ENCODE measurements around the gene CHMP4A.
"Not testable (repeated sequence)": the region's sequence is repeated elsewhere in the genome, so short reads cannot be mapped to it uniquely, and the experiment has no call there.

Gene CHMP4A

DNA sequence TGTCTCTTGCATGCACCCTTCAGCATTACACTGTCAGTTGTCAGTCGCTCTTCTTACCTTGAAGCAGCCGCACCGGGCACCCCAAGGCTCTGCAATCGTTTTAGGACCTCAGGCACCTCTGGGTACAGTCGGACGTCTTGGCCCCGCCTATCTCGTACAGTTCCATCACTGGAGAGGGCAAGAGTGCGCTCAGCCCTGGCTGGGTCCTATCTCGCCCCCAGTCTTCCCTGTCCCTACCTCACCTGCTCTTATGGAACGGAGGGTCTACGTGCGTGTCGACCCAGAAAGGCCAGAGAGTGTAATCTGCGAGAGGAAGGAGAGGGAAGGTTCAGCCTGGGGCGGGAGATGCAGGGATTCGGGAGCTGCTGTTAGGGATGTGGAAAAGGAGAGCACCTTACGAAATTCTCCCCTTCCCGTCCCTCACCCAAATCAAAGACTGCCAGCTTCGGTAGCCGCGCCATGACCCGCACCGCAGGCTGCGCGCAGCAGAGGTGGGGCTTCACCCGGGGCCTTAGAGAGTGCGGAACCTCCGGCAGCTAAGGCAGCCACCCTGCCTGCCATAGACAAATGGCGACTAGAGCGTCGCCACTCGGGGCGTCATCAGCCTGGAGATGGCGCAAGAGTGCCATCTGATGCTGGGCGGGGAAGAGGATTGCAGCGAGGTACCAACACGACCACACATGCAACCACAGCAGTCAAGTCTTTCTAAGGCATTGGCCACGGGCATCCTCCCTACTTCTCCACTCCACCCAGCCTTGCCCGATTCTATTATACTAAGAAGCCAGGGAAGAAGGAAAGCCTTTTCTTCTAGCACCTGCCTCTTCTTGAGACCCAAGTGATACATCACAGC, 2.4 kb upstream of the CHMP4A start, which contains the start of gene MDP1:
MDP1 (minus strand) TSS at position 572 of the 850 bp plus-strand sequence; CDS start at position 461, 111 bp downstream.
- FAIRE-seq (peak; percentile 93), DNase-seq (ENCODE audit: insufficient read length) (peak; percentile 81)
- TF ChIP-seq TAF1 (IDR thresholded peaks at IDR 0.05; ENCODE audit: borderline replicate concordance, low read depth, low read length) (peak; percentile 80), POLR2AphosphoS5 (IDR thresholded peaks at IDR 0.05; ENCODE audit: low read depth, low read length) (peak; percentile 90; the same call in 1 of the 2 replicates), POLR2A (IDR thresholded peaks at IDR 0.05; ENCODE audit: low read depth, low read length) (peak; percentile 92)

DNA sequence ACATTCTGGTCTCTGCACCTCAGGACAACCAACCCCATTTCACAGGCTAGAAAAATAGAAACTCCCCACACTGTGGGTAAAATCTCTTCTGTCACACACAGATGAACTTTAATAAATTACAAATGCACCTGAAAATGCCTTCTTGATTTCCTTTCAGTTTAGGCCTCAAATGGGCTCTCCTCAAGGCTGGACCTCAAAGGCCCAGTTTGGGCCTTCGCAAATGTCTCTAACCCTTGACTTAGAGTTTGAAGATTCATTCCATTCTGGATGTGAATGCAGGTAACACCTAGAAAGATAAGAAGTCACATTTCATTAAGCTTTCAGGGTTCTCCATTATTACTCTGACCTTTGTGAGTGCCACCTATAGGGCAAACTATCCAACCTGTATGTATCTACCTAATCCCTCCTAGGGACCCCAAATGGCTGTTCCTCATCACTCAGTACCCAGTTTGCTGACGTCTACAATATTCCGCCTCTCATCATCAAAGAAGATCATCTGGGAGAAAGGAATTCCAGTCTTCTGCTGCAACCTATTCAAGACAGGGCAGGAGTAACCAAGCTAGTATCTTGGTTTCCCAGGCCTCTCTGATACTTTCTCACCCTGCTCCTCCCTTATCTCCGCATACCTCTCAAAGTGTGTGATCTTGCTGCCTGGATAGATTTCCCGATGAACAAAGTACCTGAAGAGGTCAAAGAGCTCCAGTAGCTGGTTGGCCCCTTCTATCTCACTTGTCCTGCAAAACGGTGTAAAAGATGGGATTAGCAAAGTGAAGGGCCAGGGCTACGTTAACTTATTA, 776 bp upstream of the CHMP4A start:
- no peak for DNase-seq (ENCODE audit: insufficient read length)
- no peak for FAIRE-seq
- no peak for TF ChIP-seq POLR2AphosphoS5 (IDR thresholded peaks at IDR 0.05; ENCODE audit: low read depth, low read length)
- no peak for TF ChIP-seq POLR2A (IDR thresholded peaks at IDR 0.05; ENCODE audit: low read depth, low read length)
- TF ChIP-seq TAF1 (IDR thresholded peaks at IDR 0.05; ENCODE audit: borderline replicate concordance, low read depth, low read length) = no peak

DNA sequence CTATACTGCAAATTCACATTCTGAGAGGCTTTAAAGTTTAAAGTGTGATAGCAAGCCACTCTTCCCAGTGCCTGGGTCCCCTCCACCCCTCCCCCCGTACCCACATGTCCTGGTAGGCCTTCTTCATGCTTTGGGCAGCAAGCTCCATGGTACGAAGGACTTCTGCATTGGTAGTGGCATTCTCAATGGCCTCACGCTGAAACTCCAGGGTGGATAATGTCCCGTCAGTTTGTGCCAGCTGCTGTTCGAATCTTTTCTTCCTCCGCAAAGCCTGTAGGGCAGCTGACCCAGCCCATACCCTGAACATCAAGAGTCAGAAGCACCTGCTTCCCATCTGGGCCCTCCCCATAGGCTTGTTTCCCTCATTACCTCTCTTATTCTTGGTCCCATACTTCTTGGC, 2.0 kb downstream of the CHMP4A start:
- DNase-seq (ENCODE audit: insufficient read length) (no peak), FAIRE-seq (no peak)
- no peak for TF ChIP-seq TAF1 (IDR thresholded peaks at IDR 0.05; ENCODE audit: borderline replicate concordance, low read depth, low read length)
- TF ChIP-seq POLR2A (IDR thresholded peaks at IDR 0.05; ENCODE audit: low read depth, low read length) = no peak

DNA sequence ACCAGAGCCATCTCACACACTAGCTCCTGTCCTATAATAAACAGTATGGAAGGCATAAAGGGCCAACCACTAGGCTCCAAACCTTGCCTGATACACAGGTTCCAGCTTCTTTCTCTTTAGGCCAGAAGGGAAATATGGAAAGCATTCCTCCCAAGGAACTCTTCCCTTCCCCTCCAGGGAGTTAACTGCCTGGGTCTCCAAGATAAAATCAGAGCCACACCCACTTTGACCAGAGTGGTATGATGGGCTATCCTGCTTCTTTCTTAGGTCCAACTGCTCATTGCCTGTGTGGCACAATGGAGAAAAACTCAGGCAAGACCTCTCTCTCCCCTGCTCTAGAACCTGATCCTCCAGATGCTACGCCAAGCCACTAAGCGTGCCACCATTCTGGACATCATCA, 5.7 kb downstream of the CHMP4A start:
- FAIRE-seq (no peak), DNase-seq (ENCODE audit: insufficient read length) (no peak)
- TF ChIP-seq POLR2A (IDR thresholded peaks at IDR 0.05; ENCODE audit: low read depth, low read length) (no peak), TAF1 (IDR thresholded peaks at IDR 0.05; ENCODE audit: borderline replicate concordance, low read depth, low read length) (no peak), POLR2AphosphoS5 (IDR thresholded peaks at IDR 0.05; ENCODE audit: low read depth, low read length) (no peak)

- DNase-seq (ENCODE audit: insufficient read length) = no peak
- no peak for FAIRE-seq
- TF ChIP-seq TAF1 (IDR thresholded peaks at IDR 0.05; ENCODE audit: borderline replicate concordance, low read depth, low read length) (no peak), POLR2AphosphoS5 (IDR thresholded peaks at IDR 0.05; ENCODE audit: low read depth, low read length) (no peak), POLR2A (IDR thresholded peaks at IDR 0.05; ENCODE audit: low read depth, low read length) (no peak)
Measured at GRCh38 chr14:24207104-24207551, 6.2 kb downstream of the CHMP4A start.

DNA sequence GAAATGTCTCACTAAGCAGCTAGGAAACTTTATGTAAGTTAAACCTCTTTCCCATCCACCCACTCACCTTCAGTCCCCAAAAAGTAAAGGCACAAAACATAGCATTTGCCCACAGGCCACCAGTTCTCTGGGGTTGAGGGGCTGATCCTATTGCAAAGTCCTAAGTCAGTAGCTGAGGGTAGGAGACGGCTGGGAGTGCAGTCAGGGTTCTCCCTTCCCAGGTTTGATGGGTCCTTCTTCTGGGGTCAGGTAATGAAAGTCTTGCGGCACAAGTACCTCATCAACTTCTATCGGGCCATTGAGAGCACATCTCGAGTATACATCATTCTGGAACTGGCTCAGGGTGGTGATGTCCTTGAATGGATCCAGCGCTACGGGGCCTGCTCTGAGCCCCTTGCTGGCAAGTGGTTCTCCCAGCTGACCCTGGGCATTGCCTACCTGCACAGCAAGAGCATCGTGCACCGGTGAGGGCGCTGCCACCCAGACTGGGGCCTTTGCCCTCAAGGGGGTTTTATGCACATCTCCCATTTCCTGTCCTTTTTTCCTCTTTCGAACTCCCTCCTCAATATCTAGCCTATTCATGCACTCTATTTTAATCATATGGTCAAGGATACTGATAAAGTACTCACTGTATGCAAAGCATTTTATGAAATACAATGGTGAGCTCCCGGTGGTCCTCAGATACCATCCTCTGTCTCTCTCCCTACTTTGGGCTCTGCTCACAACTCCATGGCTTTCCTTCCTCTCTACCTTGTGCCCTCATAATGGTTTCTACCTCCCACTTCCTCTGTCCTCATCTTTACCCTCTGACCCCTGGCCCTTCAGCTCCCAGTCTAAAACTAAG, 6.8 kb downstream of the CHMP4A start:
- FAIRE-seq = no peak
- TF ChIP-seq POLR2A (IDR thresholded peaks at IDR 0.05; ENCODE audit: low read depth, low read length) = no peak
- no peak for TF ChIP-seq TAF1 (IDR thresholded peaks at IDR 0.05; ENCODE audit: borderline replicate concordance, low read depth, low read length)
- no peak for TF ChIP-seq POLR2AphosphoS5 (IDR thresholded peaks at IDR 0.05; ENCODE audit: low read depth, low read length)
- no peak for DNase-seq (ENCODE audit: insufficient read length)

- no peak for TF ChIP-seq POLR2AphosphoS5 (IDR thresholded peaks at IDR 0.05; ENCODE audit: low read depth, low read length)
- no peak for TF ChIP-seq TAF1 (IDR thresholded peaks at IDR 0.05; ENCODE audit: borderline replicate concordance, low read depth, low read length)
- TF ChIP-seq POLR2A (IDR thresholded peaks at IDR 0.05; ENCODE audit: low read depth, low read length) = 0 out of 2 replicates have a peak, but pooled peaks have one; percentile 1
- FAIRE-seq = no peak
Measured at GRCh38 chr14:24204163-24205146, 8.8 kb downstream of the CHMP4A start.

GRCh38 chr14:24203249-24203886, 9.9 kb downstream of the CHMP4A start:
- not testable (repeated sequence) for FAIRE-seq; DNase-seq (ENCODE audit: insufficient read length)

More at GRCh38 chr14:24204163-24205146, 8.8 kb downstream of the CHMP4A start:
- no peak for DNase-seq (ENCODE audit: insufficient read length)

DNA sequence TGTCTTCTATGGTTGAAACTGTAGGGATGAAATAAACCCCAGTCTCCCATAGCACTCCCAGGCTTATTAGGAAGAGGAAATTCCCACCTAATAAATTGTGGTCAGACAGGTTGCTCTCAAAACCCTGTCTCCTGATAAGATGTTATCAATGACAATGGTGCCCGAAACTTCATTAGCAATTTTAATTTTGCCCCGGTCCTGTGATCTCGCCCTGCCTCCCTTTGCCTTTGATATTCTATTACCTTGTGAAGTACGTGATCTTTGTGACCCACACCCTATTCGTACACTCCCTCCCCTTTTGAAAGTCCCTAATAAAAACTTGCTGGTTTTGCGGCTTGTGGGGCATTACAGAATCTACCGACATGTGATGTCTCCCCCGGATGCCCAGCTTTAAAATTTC, 10.8 kb downstream of the CHMP4A start:
- FAIRE-seq; DNase-seq (ENCODE audit: insufficient read length): not testable (repeated sequence)

Data from GM12892 (cell line).